ENCODE measurements around the gene ABCC1.

The ABCC1 gene

DNA sequence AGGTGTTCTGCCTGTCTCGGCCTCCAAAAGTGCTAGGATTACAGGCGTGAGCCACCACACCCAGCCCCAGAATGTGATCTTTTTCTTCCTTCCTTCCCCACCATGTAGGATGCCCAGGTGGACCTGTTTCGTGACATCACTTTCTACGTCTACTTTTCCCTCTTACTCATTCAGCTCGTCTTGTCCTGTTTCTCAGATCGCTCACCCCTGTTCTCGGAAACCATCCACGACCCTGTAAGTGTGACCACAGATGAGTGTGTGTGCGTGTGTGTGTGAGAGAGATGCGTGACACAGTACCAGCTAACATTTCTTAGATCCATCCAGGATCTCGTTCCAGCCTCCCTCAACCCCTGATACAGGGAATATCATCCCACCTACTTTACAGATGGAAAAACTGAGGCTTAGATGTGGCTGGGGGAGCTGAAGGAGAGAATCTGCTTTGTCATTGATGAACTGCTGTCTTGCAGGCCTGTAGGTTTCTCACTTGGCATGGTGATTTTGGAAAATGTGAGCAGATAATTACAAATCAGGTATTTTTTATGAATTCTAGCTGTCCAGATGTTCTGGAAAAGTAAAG, 67.1 kb downstream of the ABCC1 start:
- CTCF ChIA-PET = no interaction called here
- H3K4me3 ChIP-seq (ENCODE audit: low read depth, low read length) = no peak overlapping the region
- DNase-seq (ENCODE audit: low read depth, low spot score) = no peak
- TF ChIP-seq, protein P1, sequence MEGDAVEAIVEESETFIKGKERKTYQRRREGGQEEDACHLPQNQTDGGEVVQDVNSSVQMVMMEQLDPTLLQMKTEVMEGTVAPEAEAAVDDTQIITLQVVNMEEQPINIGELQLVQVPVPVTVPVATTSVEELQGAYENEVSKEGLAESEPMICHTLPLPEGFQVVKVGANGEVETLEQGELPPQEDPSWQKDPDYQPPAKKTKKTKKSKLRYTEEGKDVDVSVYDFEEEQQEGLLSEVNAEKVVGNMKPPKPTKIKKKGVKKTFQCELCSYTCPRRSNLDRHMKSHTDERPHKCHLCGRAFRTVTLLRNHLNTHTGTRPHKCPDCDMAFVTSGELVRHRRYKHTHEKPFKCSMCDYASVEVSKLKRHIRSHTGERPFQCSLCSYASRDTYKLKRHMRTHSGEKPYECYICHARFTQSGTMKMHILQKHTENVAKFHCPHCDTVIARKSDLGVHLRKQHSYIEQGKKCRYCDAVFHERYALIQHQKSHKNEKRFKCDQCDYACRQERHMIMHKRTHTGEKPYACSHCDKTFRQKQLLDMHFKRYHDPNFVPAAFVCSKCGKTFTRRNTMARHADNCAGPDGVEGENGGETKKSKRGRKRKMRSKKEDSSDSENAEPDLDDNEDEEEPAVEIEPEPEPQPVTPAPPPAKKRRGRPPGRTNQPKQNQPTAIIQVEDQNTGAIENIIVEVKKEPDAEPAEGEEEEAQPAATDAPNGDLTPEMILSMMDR (IDR thresholded peaks at IDR 0.05; ENCODE audit: insufficient read depth, low read length, missing control alignments) = no peak
- POLR2A ChIA-PET = no interaction called here

DNA sequence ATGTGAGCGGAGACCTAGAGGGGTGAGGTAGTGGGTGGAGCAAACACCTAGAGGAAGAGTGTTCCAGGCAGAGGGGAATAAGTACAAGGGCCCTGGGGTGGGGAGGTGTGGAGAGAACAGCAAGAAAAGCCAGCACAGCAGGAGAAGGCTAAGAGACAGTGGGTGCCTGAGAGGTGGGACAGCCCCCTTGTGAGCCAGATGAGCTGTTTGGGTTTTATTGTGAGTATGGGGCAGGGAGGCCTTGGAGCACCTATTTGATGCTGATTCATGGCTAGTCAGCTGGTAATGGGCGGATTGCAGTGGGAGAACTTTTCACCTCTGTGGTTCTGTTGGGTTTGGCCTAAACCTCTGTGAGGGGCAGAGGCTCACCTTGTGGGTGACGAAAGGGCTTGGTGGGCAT, 68.4 kb downstream of the ABCC1 start:
- ChIA-PET POLR2A (interaction anchor here (0.6 kb wide), 1 partner anchor 1276 kb away, joined by 3 read pairs; no protein-coding TSS in a partner anchor), CTCF (interaction anchor here (1.2 kb wide), 1 partner anchor 143 kb away, joined by 3 read pairs; no protein-coding TSS in a partner anchor)
- TF ChIP-seq, protein P1 (IDR thresholded peaks at IDR 0.05; ENCODE audit: insufficient read depth, low read length, missing control alignments) = no peak
- H3K4me3 ChIP-seq (ENCODE audit: low read depth, low read length) = no peak overlapping the region
- no peak for DNase-seq (ENCODE audit: low read depth, low spot score)

GRCh38 chr16:16018705-16019104, 69.3 kb downstream of the ABCC1 start:
- DNase-seq (ENCODE audit: low read depth, low spot score) = no peak
- TF ChIP-seq, protein P1 (IDR thresholded peaks at IDR 0.05; ENCODE audit: insufficient read depth, low read length, missing control alignments) = no peak
- ChIA-PET CTCF (interaction anchor here (2.2 kb wide), 1 partner anchor 9 kb away, joined by 8 read pairs; no protein-coding TSS in a partner anchor), POLR2A (interaction anchor here (1.2 kb wide), 1 partner anchor 52 kb away, joined by 3 read pairs; no protein-coding TSS in a partner anchor)
- no peak overlapping the region for H3K4me3 ChIP-seq (ENCODE audit: low read depth, low read length)

- no peak for DNase-seq (ENCODE audit: low read depth, low spot score)
- CTCF ChIA-PET = interaction anchor here (1.3 to 2.2 kb wide), 2 partner anchors 10 to 19 kb away, joined by 3 to 8 read pairs; no protein-coding TSS in a partner anchor
- H3K4me3 ChIP-seq (ENCODE audit: low read depth, low read length) = no peak overlapping the region
- TF ChIP-seq, protein P1 (IDR thresholded peaks at IDR 0.05; ENCODE audit: insufficient read depth, low read length, missing control alignments) = no peak
- POLR2A ChIA-PET = interaction anchor here (1.2 kb wide), 1 partner anchor 52 kb away, joined by 3 read pairs; no protein-coding TSS in a partner anchor
Measured at GRCh38 chr16:16019488-16019887, 70.1 kb downstream of the ABCC1 start.

- ChIA-PET POLR2A (no interaction called here), CTCF (interaction anchor here (1.0 to 2.2 kb wide), 3 partner anchors 11 to 147 kb away, joined by 3 to 8 read pairs (median 4); no protein-coding TSS in a partner anchor)
- DNase-seq (ENCODE audit: low read depth, low spot score) = no peak
- TF ChIP-seq, protein P1 (IDR thresholded peaks at IDR 0.05; ENCODE audit: insufficient read depth, low read length, missing control alignments) = no peak
- no peak overlapping the region for H3K4me3 ChIP-seq (ENCODE audit: low read depth, low read length)
Measured at GRCh38 chr16:16020291-16020690, 70.9 kb downstream of the ABCC1 start.

GRCh38 chr16:16021020-16021419, 71.6 kb downstream of the ABCC1 start:
- TF ChIP-seq, protein P1 (IDR thresholded peaks at IDR 0.05; ENCODE audit: insufficient read depth, low read length, missing control alignments) = no peak
- H3K4me3 ChIP-seq (ENCODE audit: low read depth, low read length) = no peak overlapping the region
- ChIA-PET CTCF (interaction anchor here (1.0 kb wide), 1 partner anchor 148 kb away, joined by 4 read pairs; no protein-coding TSS in a partner anchor), POLR2A (no interaction called here)
- DNase-seq (ENCODE audit: low read depth, low spot score) = no peak
